H9 (cell line): ENCODE measurements around the gene PKDCC. TPM values are rescaled to one million over a fixed set of nuclear protein-coding genes. Genes with fewer than 3 reads are reported as not detected.

ENCODE experiments used
- DNase-seq: peaks from one replicate; pipeline ENCODE4 v3.0.0-alpha.2; 2017
- H2AFZ ChIP-seq: one replicate; pipeline ENCODE4 v1.6.1; 2013; ENCODE audit warnings: mild to moderate bottlenecking, low read length, control low read depth, moderate library complexity
- H2AK5ac ChIP-seq: 2 replicates; pipeline ENCODE4 v1.6.1; 2013; ENCODE audit warnings: low read length, control low read depth, mixed read lengths; ENCODE audit not compliant: insufficient read length
- H2BK120ac ChIP-seq: one replicate; pipeline ENCODE4 v1.6.1; 2013; ENCODE audit warnings: low read depth, mild to moderate bottlenecking, low read length, control low read depth, inconsistent platforms; ENCODE audit not compliant: poor library complexity, severe bottlenecking
- H2BK12ac ChIP-seq: 2 replicates; pipeline ENCODE4 v1.6.1; 2013; ENCODE audit warnings: low read length, control low read depth, mixed read lengths, low read depth; ENCODE audit not compliant: insufficient read length
- H2BK15ac ChIP-seq: 2 replicates; pipeline ENCODE4 v1.6.1; 2013; ENCODE audit warnings: low read depth, low read length, control low read depth
- H2BK20ac ChIP-seq: one replicate; pipeline ENCODE4 v1.6.1; 2013; ENCODE audit warnings: low read depth, mild to moderate bottlenecking, low read length, control low read depth, inconsistent platforms; ENCODE audit not compliant: poor library complexity, severe bottlenecking
- H2BK5ac ChIP-seq: 2 replicates; pipeline ENCODE4 v1.6.1; 2013; ENCODE audit warnings: low read length, control low read depth, mixed read lengths; ENCODE audit not compliant: insufficient read length
- H3K14ac ChIP-seq: 2 replicates; pipeline ENCODE4 v1.6.1; 2013; ENCODE audit warnings: low read length, control low read depth; ENCODE audit not compliant: insufficient read depth
- H3K18ac ChIP-seq: 2 replicates; pipeline ENCODE4 v1.6.1; 2013; ENCODE audit warnings: low read depth, mild to moderate bottlenecking, mixed read lengths, low read length, control low read depth; ENCODE audit not compliant: insufficient read length
- H3K23ac ChIP-seq: 2 replicates; pipeline ENCODE4 v1.6.1; 2013; ENCODE audit warnings: low read length, control low read depth, mixed read lengths, low read depth; ENCODE audit not compliant: insufficient read length
- H3K23me2 ChIP-seq: 2 replicates; pipeline ENCODE4 v1.6.1; 2013; ENCODE audit warnings: low read depth, mild to moderate bottlenecking, mixed read lengths, low read length, control low read depth; ENCODE audit not compliant: insufficient read length, poor library complexity, severe bottlenecking
- H3K27ac ChIP-seq: 2 replicates; pipeline ENCODE4 v1.5.1; 2013; ENCODE audit warnings: low read length, control low read depth, mixed read lengths, low read depth; ENCODE audit not compliant: insufficient read length
- H3K27me3 ChIP-seq: 2 replicates; pipeline ENCODE4 v1.6.1; 2013; ENCODE audit warnings: low read length, control low read depth, inconsistent platforms; ENCODE audit not compliant: insufficient read depth
- H3K4ac ChIP-seq: 2 replicates; pipeline ENCODE4 v1.6.1; 2013; ENCODE audit warnings: low read depth, mild to moderate bottlenecking, control low read depth, inconsistent platforms, low read length, moderate library complexity
- H3K4me1 ChIP-seq: 2 replicates; pipeline ENCODE4 v1.6.1; 2013; ENCODE audit warnings: low read length, control low read depth, inconsistent platforms; ENCODE audit not compliant: insufficient read depth
- H3K4me2 ChIP-seq: 2 replicates; pipeline ENCODE4 v1.6.1; 2013; ENCODE audit warnings: low read length, control low read depth, mixed read lengths; ENCODE audit not compliant: insufficient read length, insufficient read depth
- H3K56ac ChIP-seq: 2 replicates; pipeline ENCODE4 v1.6.1; 2013; ENCODE audit warnings: low read depth, mild to moderate bottlenecking, mixed read lengths, low read length, control low read depth; ENCODE audit not compliant: insufficient read length
- H3K79me1 ChIP-seq: 2 replicates; pipeline ENCODE4 v1.6.1; 2013; ENCODE audit warnings: low read depth, mild to moderate bottlenecking, moderate library complexity, low read length, control low read depth, inconsistent platforms; ENCODE audit not compliant: insufficient read depth, poor library complexity, severe bottlenecking
- H3K79me2 ChIP-seq: 2 replicates; pipeline ENCODE4 v1.6.1; 2013; ENCODE audit warnings: low read length, control low read depth, inconsistent platforms; ENCODE audit not compliant: insufficient read depth
- H3K9ac ChIP-seq: 2 replicates; pipeline ENCODE4 v1.6.1; 2013; ENCODE audit warnings: low read length, control low read depth, mixed read lengths; ENCODE audit not compliant: insufficient read length; ENCODE audit errors: extremely low read depth
- H3K9me3 ChIP-seq: one replicate; pipeline ENCODE4 v1.6.1; 2013; ENCODE audit warnings: low read depth, low read length, inconsistent platforms; ENCODE audit not compliant: control insufficient read depth
- H3T11ph ChIP-seq: one replicate; pipeline ENCODE4 v1.6.1; 2013; ENCODE audit warnings: mild to moderate bottlenecking, low read length, control low read depth, inconsistent platforms
- H4K20me1 ChIP-seq: one replicate; pipeline ENCODE4 v1.6.1; 2013; ENCODE audit not compliant: control insufficient read depth, insufficient read length, insufficient read depth
- H4K5ac ChIP-seq: 2 replicates; pipeline ENCODE4 v1.6.1; 2013; ENCODE audit warnings: low read depth, mild to moderate bottlenecking, mixed read lengths, low read length, control low read depth; ENCODE audit not compliant: insufficient read length
- H4K8ac ChIP-seq: replicated peaks from 2 replicates; pipeline ENCODE4 v1.6.1; 2013; ENCODE audit warnings: low read length, control low read depth, mixed read lengths, low read depth; ENCODE audit not compliant: insufficient read length
- H4K91ac ChIP-seq: 2 replicates; pipeline ENCODE4 v1.6.1; 2013; ENCODE audit warnings: low read depth, mild to moderate bottlenecking, moderate library complexity, mixed read lengths, low read length, control low read depth; ENCODE audit not compliant: insufficient read length
- H3K27ac Mint-ChIP-seq, 3 experiments: 2 replicates in 2 of 3; 3 replicates in 1 of 3; pipeline ENCODE4 v1.8.0; 2020 to 2021; ENCODE audit warnings: mixed read lengths in 3 of 3, mild to moderate bottlenecking in 1 of 3, moderate library complexity in 1 of 3
- H3K27me3 Mint-ChIP-seq: 2 replicates; pipeline ENCODE4 v1.8.0; 2021; ENCODE audit warnings: low read depth, mild to moderate bottlenecking, moderate library complexity, mixed read lengths
- H3K36me3 Mint-ChIP-seq, 3 experiments: 2 replicates in 2 of 3; 3 replicates in 1 of 3; pipeline ENCODE4 v1.8.0; 2020 to 2021; ENCODE audit warnings: low read depth in 3 of 3, mixed read lengths in 3 of 3; ENCODE audit not compliant: insufficient read depth in 1 of 3
- H3K4me1 Mint-ChIP-seq, 2 experiments: 2 replicates each; pipeline ENCODE4 v1.8.0; 2020; ENCODE audit warnings: mixed read lengths in 2 of 2
- H3K4me3 Mint-ChIP-seq, 2 experiments: 2 replicates in 1 of 2; 3 replicates in 1 of 2; pipeline ENCODE4 v1.8.0; 2020 to 2021; ENCODE audit warnings: mild to moderate bottlenecking in 2 of 2, mixed read lengths in 2 of 2, moderate library complexity in 1 of 2
- H3K9me3 Mint-ChIP-seq, 2 experiments: 2 replicates in 1 of 2; 3 replicates in 1 of 2; pipeline ENCODE4 v1.8.0; 2020; ENCODE audit warnings: mild to moderate bottlenecking in 2 of 2, mixed read lengths in 2 of 2, moderate library complexity in 1 of 2
- CTCF ChIP-seq: fragments of 200-600 bp; sonication (generic); conservative IDR thresholded peaks from 3 replicates; pipeline ENCODE4 v1.8.0; 2021; ENCODE audit warnings: antibody characterized with exemption, mild to moderate bottlenecking
- WGBS: extraction: QIAGEN DNeasy Blood & Tissue Kit; methylation state at CpG from one replicate; pipeline ENCODE4 v1.1.7; 2013; ENCODE audit warnings: missing lambda C conversion rate, low lambda C conversion rate, mixed read lengths; ENCODE audit not compliant: insufficient read length; ENCODE audit errors: extremely low coverage; 5-methylcytosine and 5-hydroxymethylcytosine counted together
- total RNA-seq: library from RNA; stranded (reverse); gene quantifications from 2 replicates; pipeline ENCODE4 v1.2.1, GENCODE V29; 2021

PKDCC gene
- total RNA-seq, 1 experiment from 2014 or later = 134 TPM

GRCh38 chr2:42102591-42103450 is 55.0 kb downstream of the PKDCC start:
- WGBS = no CpG with 5 or more reads among the region's 25 CpGs
- no peaks in the 10 kb centered on the region for H4K20me1 ChIP-seq
- H3K9me3 ChIP-seq = no peaks in the 10 kb centered on the region
- H3K23me2 ChIP-seq = peaks cover 9% of the 10 kb centered on the region
- H3T11ph ChIP-seq = no peak overlapping the region
- H3K79me2 ChIP-seq = no peaks in the 10 kb centered on the region
- H3K4ac ChIP-seq = no peak overlapping the region
- Mint-ChIP-seq H3K27ac (peak overlapping the region; percentile 85 to 92 (median 90); a peak in 6 of 7 replicates), H3K4me1 (peaks cover 24 to 25% of the 10 kb centered on the region in 2 experiments), H3K4me3 (peak overlapping the region; percentile 60 to 63; a peak in 4 of 5 replicates), H3K9me3 (peaks cover 9 to 12% of the 10 kb centered on the region in 2 experiments), H3K27me3 (peaks cover 21% of the 10 kb centered on the region), H3K36me3 (peaks cover 3 to 7% (median 6%) of the 10 kb centered on the region in 3 experiments; a peak in 5 of 7 replicates)
- peak overlapping the region; percentile 36 for H3K27ac ChIP-seq
- TF ChIP-seq CTCF = no peak
- no peak overlapping the region for H4K91ac ChIP-seq
- H3K27me3 ChIP-seq = no peaks in the 10 kb centered on the region; the same call in 1 of the 2 replicates
- peaks cover 6% of the 10 kb centered on the region; the same call in 1 of the 2 replicates for H3K4me1 ChIP-seq
- no peak overlapping the region for H3K9ac ChIP-seq
- no peak overlapping the region for H4K8ac ChIP-seq
- H4K5ac ChIP-seq = no peak overlapping the region
- no peak overlapping the region for H3K14ac ChIP-seq
- DNase-seq = peak; percentile 98
- H2BK15ac ChIP-seq = no peak overlapping the region
- H2BK12ac ChIP-seq = no peak overlapping the region
- no peak overlapping the region for H3K56ac ChIP-seq
- peak overlapping the region; percentile 56 for H3K4me2 ChIP-seq
- H3K18ac ChIP-seq = no peak overlapping the region
- no peak overlapping the region for H3K23ac ChIP-seq
- H2AK5ac ChIP-seq = no peak overlapping the region
- H2BK20ac ChIP-seq = no peak overlapping the region
- H2AFZ ChIP-seq = no peak overlapping the region
- H2BK120ac ChIP-seq = no peak overlapping the region
- H3K79me1 ChIP-seq = no peaks in the 10 kb centered on the region
- no peak overlapping the region for H2BK5ac ChIP-seq
